Panc1 (cell line): Measurements from ENCODE around the gene WDFY1. TPM values are rescaled to one million over a fixed set of nuclear protein-coding genes. Genes with fewer than 3 reads are reported as not detected.

Source experiments
- ATAC-seq: fragments of 200-7000 bp; cut with Tn5 transposase; 2 replicates; pipeline ENCODE4 v1.9.1; 2020; ENCODE audit warnings: mild to moderate bottlenecking, moderate library complexity
- BruUV-seq: library from RNA; stranded (reverse); fragments of 400-500 nt; replicated peaks from 2 replicates; lab custom pipeline; 2021; lab: Mats Ljungman, UMichigan
- CTCF ChIA-PET: fragments of 300-600 bp; sonication (Branson Sonifier 250); formaldehyde crosslinking; loops from one replicate; lab custom pipeline; 2022; ENCODE audit warnings: antibody characterized with exemption; lab: Charles Lee
- POLR2A ChIA-PET: fragments of 300-600 bp; sonication (Branson Sonifier 250); formaldehyde crosslinking; loops from one replicate; lab custom pipeline; 2022; ENCODE audit warnings: antibody characterized with exemption; lab: Charles Lee
- DNase-seq: peaks from one replicate; pipeline ENCODE4 v3.0.0-alpha.2; 2010; ENCODE audit warnings: low read depth, low spot score
- H3K27ac ChIP-seq: 2 replicates; pipeline ENCODE4 v1.5.1; 2011; ENCODE audit warnings: mild to moderate bottlenecking, low read length, inconsistent platforms
- H3K27me3 ChIP-seq: fragments of 200-500 bp; sonication (Bioruptor generic); 2 replicates; pipeline ENCODE4 v1.6.0; 2014; ENCODE audit warnings: low read length, inconsistent platforms; ENCODE audit not compliant: control insufficient read depth, insufficient read depth
- H3K36me3 ChIP-seq: fragments of 200-500 bp; sonication (Bioruptor generic); 2 replicates; pipeline ENCODE4 v1.5.1; 2014; ENCODE audit warnings: inconsistent platforms, mild to moderate bottlenecking, low read length, moderate library complexity; ENCODE audit not compliant: control insufficient read depth, insufficient read depth
- H3K4me1 ChIP-seq: 2 replicates; pipeline ENCODE4 v1.5.1; 2011; ENCODE audit warnings: inconsistent platforms, mild to moderate bottlenecking, low read length, moderate library complexity; ENCODE audit not compliant: control insufficient read depth, insufficient read depth
- H3K4me3 ChIP-seq, 2 experiments: 2 replicates each; pipeline ENCODE4 v1.5.1; 2011 to 2012; ENCODE audit warnings: low read depth in 2 of 2, low read length in 2 of 2, mild to moderate bottlenecking in 2 of 2, inconsistent platforms in 1 of 2, moderate library complexity in 1 of 2
- H3K9me3 ChIP-seq: fragments of 200-500 bp; sonication (Bioruptor generic); 2 replicates; pipeline ENCODE4 v1.5.1; 2014; ENCODE audit warnings: low read depth, mild to moderate bottlenecking, inconsistent platforms, low read length, moderate library complexity; ENCODE audit not compliant: control insufficient read depth, insufficient read depth
- CTCF ChIP-seq: fragments of 450-650 bp; IDR thresholded peaks from 2 replicates; pipeline ENCODE4 v1.5.1; 2017; ENCODE audit warnings: mild to moderate bottlenecking
- POLR2AphosphoS5 ChIP-seq: IDR thresholded peaks from 2 replicates; pipeline ENCODE4 v1.6.1; 2012; ENCODE audit warnings: mild to moderate bottlenecking, low read depth, low read length, moderate library complexity
- SIN3A ChIP-seq: IDR thresholded peaks from 2 replicates; pipeline ENCODE4 v1.6.1; 2012; ENCODE audit warnings: low read depth, mild to moderate bottlenecking, low read length, moderate library complexity, borderline replicate concordance; ENCODE audit not compliant: insufficient read depth
- TCF7L2 ChIP-seq: IDR thresholded peaks from 2 replicates; pipeline ENCODE4 v1.6.1; 2011; ENCODE audit warnings: mild to moderate bottlenecking, low read depth, low read length, inconsistent platforms
- in situ Hi-C: cut with HindIII; loops from 2 replicates; pipeline ENCODE4 v1.10.0; 2016; ENCODE audit warnings: low sequenced_read_pairs, low pct_unique_long_range_greater_than_20kb
- intact Hi-C: fragments of 100-400 bp; cut with micrococcal nuclease; formaldehyde crosslinking; loops from one replicate; pipeline ENCODE4 v1.10.0; 2022; ENCODE audit not compliant: unreplicated experiment
- total RNA-seq: library from RNA; stranded (reverse); gene quantifications from one replicate; pipeline ENCODE4 v1.2.1, GENCODE V29; 2021; ENCODE audit not compliant: unreplicated experiment
- TF ChIP-seq, protein P1 (sequence below), 2 experiments: IDR thresholded peaks; 2 replicates each; pipeline ENCODE4 v1.6.1; 2011 to 2012; ENCODE audit warnings: low read depth in 2 of 2, control low read depth in 1 of 2, low read length in 1 of 2, mild to moderate bottlenecking in 1 of 2, moderate library complexity in 1 of 2; ENCODE audit not compliant: insufficient read depth in 1 of 2

WDFY1 gene
- total RNA-seq, 1 experiment from 2014 or later = 48.5 TPM

DNA sequence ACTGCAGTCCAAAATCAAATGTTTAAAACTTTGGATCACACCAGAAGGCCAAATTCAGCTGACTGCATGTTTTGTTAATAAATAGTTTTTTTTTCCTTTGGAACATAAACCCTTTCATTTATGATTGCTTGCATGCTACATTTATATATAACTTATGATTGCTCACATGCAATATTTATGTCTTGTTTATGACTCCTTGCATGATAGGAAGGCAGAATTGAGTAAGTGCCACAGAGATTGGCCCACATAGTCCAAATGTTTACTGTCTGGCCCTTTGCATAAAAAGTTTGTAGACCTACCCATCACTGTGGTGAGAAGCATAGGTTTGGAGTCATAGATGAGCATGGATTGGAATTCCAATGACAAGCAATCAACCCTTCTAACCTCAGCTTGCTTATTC is 30.8 kb downstream of the WDFY1 start:
- intact Hi-C loops (no loop called here), in situ Hi-C loops (no loop called here)
- no peak overlapping the region for H3K27ac ChIP-seq
- ChIA-PET CTCF (no interaction called here), POLR2A (no interaction called here)
- H3K4me3 ChIP-seq = no peak overlapping the region
- no peak for DNase-seq
- TF ChIP-seq CTCF (no peak), SIN3A (no peak), TCF7L2 (no peak), POLR2AphosphoS5 (no peak)
- TF ChIP-seq, protein P1, sequence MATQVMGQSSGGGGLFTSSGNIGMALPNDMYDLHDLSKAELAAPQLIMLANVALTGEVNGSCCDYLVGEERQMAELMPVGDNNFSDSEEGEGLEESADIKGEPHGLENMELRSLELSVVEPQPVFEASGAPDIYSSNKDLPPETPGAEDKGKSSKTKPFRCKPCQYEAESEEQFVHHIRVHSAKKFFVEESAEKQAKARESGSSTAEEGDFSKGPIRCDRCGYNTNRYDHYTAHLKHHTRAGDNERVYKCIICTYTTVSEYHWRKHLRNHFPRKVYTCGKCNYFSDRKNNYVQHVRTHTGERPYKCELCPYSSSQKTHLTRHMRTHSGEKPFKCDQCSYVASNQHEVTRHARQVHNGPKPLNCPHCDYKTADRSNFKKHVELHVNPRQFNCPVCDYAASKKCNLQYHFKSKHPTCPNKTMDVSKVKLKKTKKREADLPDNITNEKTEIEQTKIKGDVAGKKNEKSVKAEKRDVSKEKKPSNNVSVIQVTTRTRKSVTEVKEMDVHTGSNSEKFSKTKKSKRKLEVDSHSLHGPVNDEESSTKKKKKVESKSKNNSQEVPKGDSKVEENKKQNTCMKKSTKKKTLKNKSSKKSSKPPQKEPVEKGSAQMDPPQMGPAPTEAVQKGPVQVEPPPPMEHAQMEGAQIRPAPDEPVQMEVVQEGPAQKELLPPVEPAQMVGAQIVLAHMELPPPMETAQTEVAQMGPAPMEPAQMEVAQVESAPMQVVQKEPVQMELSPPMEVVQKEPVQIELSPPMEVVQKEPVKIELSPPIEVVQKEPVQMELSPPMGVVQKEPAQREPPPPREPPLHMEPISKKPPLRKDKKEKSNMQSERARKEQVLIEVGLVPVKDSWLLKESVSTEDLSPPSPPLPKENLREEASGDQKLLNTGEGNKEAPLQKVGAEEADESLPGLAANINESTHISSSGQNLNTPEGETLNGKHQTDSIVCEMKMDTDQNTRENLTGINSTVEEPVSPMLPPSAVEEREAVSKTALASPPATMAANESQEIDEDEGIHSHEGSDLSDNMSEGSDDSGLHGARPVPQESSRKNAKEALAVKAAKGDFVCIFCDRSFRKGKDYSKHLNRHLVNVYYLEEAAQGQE (IDR thresholded peaks at IDR 0.05; ENCODE audit: insufficient read depth in 1 of 2, low read depth in 2 of 2, low read length in 1 of 2) = no peak
- 0 out of 2 replicates have a peak, but pooled peaks cover 2% of the 10 kb centered on the region for H3K36me3 ChIP-seq
- BruUV-seq = no TSS peak
- H3K27me3 ChIP-seq = no peaks in the 10 kb centered on the region
- H3K4me1 ChIP-seq = no peaks in the 10 kb centered on the region
- no peaks in the 10 kb centered on the region for H3K9me3 ChIP-seq
- ATAC-seq = no peak

GRCh38 chr2:223909001-223909741 is 36.0 kb downstream of the WDFY1 start:
- H3K36me3 ChIP-seq = peaks cover 11% of the 10 kb centered on the region; the same call in 1 of the 2 replicates
- in situ Hi-C loops = no loop called here
- no peaks in the 10 kb centered on the region for H3K4me1 ChIP-seq
- no peak for TF ChIP-seq CTCF
- no peaks in the 10 kb centered on the region for H3K27me3 ChIP-seq
- no peak overlapping the region for H3K4me3 ChIP-seq
- intact Hi-C loops = no loop called here
- BruUV-seq = no TSS peak
- no peaks in the 10 kb centered on the region for H3K9me3 ChIP-seq
- CTCF ChIA-PET = no interaction called here
- no peak overlapping the region for H3K27ac ChIP-seq
- ATAC-seq = no peak
- DNase-seq = no peak
- POLR2A ChIA-PET = no interaction called here
